ENCODE results near the gene LMX1A. TPM values are rescaled to one million over a fixed set of nuclear protein-coding genes. Genes with fewer than 3 reads are reported as not detected.

The LMX1A gene
- total RNA-seq, 2 experiments from 2014 or later, result not detected

GRCh38 chr1:165345502-165345901 lies 11.0 kb downstream of the LMX1A start:
- no peaks in the 10 kb centered on the region for H3K36me3 Mint-ChIP-seq (ENCODE audit: low read depth)
- no peak overlapping the region for H3K4me3 Mint-ChIP-seq
- no peak for TF ChIP-seq CTCF (IDR thresholded peaks at IDR 0.05)
- H3K27ac Mint-ChIP-seq, result no peak overlapping the region
- peaks cover 60% of the 10 kb centered on the region for H3K27me3 Mint-ChIP-seq
- ChIA-PET CTCF (interaction anchor here (13.0 kb wide), 1 partner anchor 23 kb away, joined by 106 read pairs; no protein-coding TSS in a partner anchor), POLR2A (no interaction called here)
- intact Hi-C loops (cut with micrococcal nuclease), result no loop called here
- H3K4me1 Mint-ChIP-seq (ENCODE audit: low read depth), result no peaks in the 10 kb centered on the region
- no peak for ATAC-seq
- H3K9me3 Mint-ChIP-seq, result no peaks in the 10 kb centered on the region
- no peak for DNase-seq

- Mint-ChIP-seq H3K27me3 (peaks cover 58% of the 10 kb centered on the region), H3K36me3 (ENCODE audit: low read depth) (no peaks in the 10 kb centered on the region), H3K4me1 (ENCODE audit: low read depth) (no peaks in the 10 kb centered on the region), H3K9me3 (no peaks in the 10 kb centered on the region), H3K4me3 (no peak overlapping the region), H3K27ac (no peak overlapping the region)
- intact Hi-C loops (cut with micrococcal nuclease), result no loop called here
- ChIA-PET CTCF (interaction anchor here (13.0 kb wide), 1 partner anchor 24 kb away, joined by 106 read pairs; no protein-coding TSS in a partner anchor), POLR2A (no interaction called here)
- no peak for ATAC-seq
- DNase-seq, result no peak
- TF ChIP-seq CTCF (IDR thresholded peaks at IDR 0.05), result no peak
Measured at GRCh38 chr1:165344736-165345135, 11.8 kb downstream of the LMX1A start.

GRCh38 chr1:165344198-165344597 lies 12.3 kb downstream of the LMX1A start:
- ChIA-PET CTCF (interaction anchor here (13.0 kb wide), 1 partner anchor 24 kb away, joined by 106 read pairs; no protein-coding TSS in a partner anchor), POLR2A (no interaction called here)
- ATAC-seq (no peak), DNase-seq (no peak)
- Mint-ChIP-seq H3K27me3 (peaks cover 54% of the 10 kb centered on the region), H3K36me3 (ENCODE audit: low read depth) (no peaks in the 10 kb centered on the region), H3K9me3 (no peaks in the 10 kb centered on the region), H3K4me1 (ENCODE audit: low read depth) (no peaks in the 10 kb centered on the region), H3K4me3 (no peak overlapping the region), H3K27ac (no peak overlapping the region)
- no peak for TF ChIP-seq CTCF (IDR thresholded peaks at IDR 0.05)
- intact Hi-C loops (cut with micrococcal nuclease), result no loop called here

GRCh38 chr1:165342587-165342986 lies 13.9 kb downstream of the LMX1A start:
- POLR2A ChIA-PET, result no interaction called here
- H3K27me3 Mint-ChIP-seq, result peaks cover 47% of the 10 kb centered on the region
- no peak overlapping the region for H3K4me3 Mint-ChIP-seq
- DNase-seq, result no peak
- no peaks in the 10 kb centered on the region for H3K36me3 Mint-ChIP-seq (ENCODE audit: low read depth)
- no peaks in the 10 kb centered on the region for H3K4me1 Mint-ChIP-seq (ENCODE audit: low read depth)
- no peak for TF ChIP-seq CTCF (IDR thresholded peaks at IDR 0.05)
- CTCF ChIA-PET, result interaction anchor here (1.5 to 13.0 kb wide), 2 partner anchors 17 to 26 kb away, joined by 5 to 106 read pairs; no protein-coding TSS in a partner anchor
- H3K9me3 Mint-ChIP-seq, result no peaks in the 10 kb centered on the region
- ATAC-seq, result no peak
- no peak overlapping the region for H3K27ac Mint-ChIP-seq
- intact Hi-C loops (cut with micrococcal nuclease), result no loop called here

- Mint-ChIP-seq H3K27ac (no peak overlapping the region), H3K27me3 (peaks cover 43% of the 10 kb centered on the region), H3K36me3 (ENCODE audit: low read depth) (no peaks in the 10 kb centered on the region), H3K4me3 (no peak overlapping the region), H3K4me1 (ENCODE audit: low read depth) (no peaks in the 10 kb centered on the region), H3K9me3 (no peaks in the 10 kb centered on the region)
- no peak for ATAC-seq
- no peak for TF ChIP-seq CTCF (IDR thresholded peaks at IDR 0.05)
- DNase-seq, result no peak
- CTCF ChIA-PET, result interaction anchor here (1.5 to 13.0 kb wide), 2 partner anchors 18 to 26 kb away, joined by 5 to 106 read pairs; no protein-coding TSS in a partner anchor
- POLR2A ChIA-PET, result no interaction called here
- intact Hi-C loops (cut with micrococcal nuclease), result no loop called here
Measured at GRCh38 chr1:165342168-165342567, 14.3 kb downstream of the LMX1A start.

Measured in activated CD8-positive, alpha-beta T cell treated with anti-CD3 and anti-CD28 coated beads for 36 hours (primary cell).